Lung (tissue), 12 donors: Measurements from ENCODE around the gene PCSK1N. TPM values are rescaled to one million over a fixed set of nuclear protein-coding genes. Genes with fewer than 3 reads are reported as not detected.
"Not testable (repeated sequence)": the region's sequence is repeated elsewhere in the genome, so short reads cannot be mapped to it uniquely, and the experiment has no call there.

Experiments used
- ATAC-seq: fragments of 200-7000 bp; cut with Tn5 transposase; one replicate; pipeline ENCODE4 v1.9.1; 2020; ENCODE audit warnings: moderate number of reproducible peaks; ENCODE audit not compliant: insufficient read depth, low FRiP score
- DNase-seq, 3 donors: peaks; one replicate each; pipeline ENCODE4 v3.0.0-alpha.2; 2013 to 2017
- H3K27ac ChIP-seq, 2 donors: one replicate each; pipeline ENCODE4 v1.5.1; 2013; ENCODE audit warnings: mild to moderate bottlenecking in 2 of 2, moderate library complexity in 2 of 2, control low read depth in 1 of 2, inconsistent platforms in 1 of 2, low read depth in 1 of 2, low read length in 1 of 2
- H3K27me3 ChIP-seq, 3 donors: one replicate each; pipeline ENCODE4 v1.5.1; 2013; ENCODE audit warnings: low read length in 2 of 3; ENCODE audit not compliant: control insufficient read depth in 3 of 3, insufficient read depth in 3 of 3
- H3K36me3 ChIP-seq, 4 donors: one replicate each; pipeline ENCODE4 v1.5.1; 2013; ENCODE audit warnings: low read length in 4 of 4, mild to moderate bottlenecking in 1 of 4, moderate library complexity in 1 of 4; ENCODE audit not compliant: control insufficient read depth in 4 of 4, insufficient read depth in 4 of 4
- H3K4me1 ChIP-seq, 5 donors: one replicate each; pipeline ENCODE4 v1.5.1; 2013; ENCODE audit warnings: low read length in 5 of 5, mild to moderate bottlenecking in 2 of 5, moderate library complexity in 1 of 5; ENCODE audit not compliant: control insufficient read depth in 5 of 5, insufficient read depth in 5 of 5
- H3K4me3 ChIP-seq: one replicate; pipeline ENCODE4 v1.5.1; 2013; ENCODE audit warnings: mild to moderate bottlenecking, control low read depth, moderate library complexity
- H3K9ac ChIP-seq, 2 donors: one replicate each; pipeline ENCODE4 v1.5.1; 2013; ENCODE audit warnings: low read length in 2 of 2, control low read depth in 1 of 2; ENCODE audit not compliant: insufficient read depth in 1 of 2
- H3K9me3 ChIP-seq, 4 donors: one replicate each; pipeline ENCODE4 v1.5.1; 2013; ENCODE audit warnings: low read length in 3 of 4, mild to moderate bottlenecking in 1 of 4, moderate library complexity in 1 of 4; ENCODE audit not compliant: control insufficient read depth in 4 of 4, insufficient read depth in 3 of 4
- WGBS, 2 donors: extraction: QIAGEN DNeasy Blood & Tissue Kit; methylation state at CpG; one replicate each; pipeline ENCODE4 v1.1.7; 2013; 5-methylcytosine and 5-hydroxymethylcytosine counted together
- polyA plus RNA-seq, 2 donors: library from polyadenylated mRNA; stranded (reverse); fragments of 200-250 nt; gene quantifications; one replicate each; pipeline ENCODE4 v1.2.1, GENCODE V29; 2013
- total RNA-seq, 2 donors: library from RNA; depleted of rRNA in 1 of 2; stranded (reverse); fragments of >200 nt in 1 of 2; gene quantifications; one replicate each; pipeline ENCODE4 v1.2.1, GENCODE V29; 2014 to 2021
- TF ChIP-seq, protein P1 (sequence below): IDR thresholded peaks from 2 replicates; pipeline ENCODE4 v1.5.1; 2012; ENCODE audit warnings: mild to moderate bottlenecking; ENCODE audit errors: control extremely low read depth, extremely low read depth
- donor health status: control.
- donor health status: control.
- donor health status: Bipolar disorder and iron deficiency.
- donor health status: healthy.
- donor health status: DM: yes; HTN: yes; CAD: no.

PCSK1N gene
- total and polyA plus RNA-seq, 4 donors: 1.3 to 10.7 (median 2.5) TPM

DNA sequence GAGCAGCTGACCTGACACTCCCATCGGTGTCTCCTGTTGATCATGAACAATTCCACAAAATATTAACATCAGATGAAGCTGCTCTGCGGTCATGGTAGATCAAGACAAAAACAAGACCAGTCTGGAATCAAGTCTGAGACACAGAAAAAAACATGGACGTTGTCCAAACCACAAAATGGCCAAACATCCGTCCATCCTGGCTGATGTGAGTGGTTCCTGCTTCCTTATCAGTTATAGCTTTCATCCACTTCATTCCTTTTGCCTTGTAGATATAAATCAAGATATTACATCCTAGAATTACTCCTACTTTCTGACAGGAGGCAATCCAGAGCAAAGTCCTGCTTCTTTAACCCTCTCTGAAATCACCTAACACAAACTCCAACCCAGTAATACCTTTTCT is 28.8 kb upstream of the PCSK1N start:
- Histone ChIP-seq H3K4me3 (no peak overlapping the region), H3K9me3 (peaks cover 0 to 2% (median 0%) of the 10 kb centered on the region in 4 donors), H3K36me3 (no peaks in the 10 kb centered on the region), H3K27ac (no peak overlapping the region), H3K27me3 (no peaks in the 10 kb centered on the region), H3K4me1 (no peaks in the 10 kb centered on the region), H3K9ac (no peak overlapping the region)
- WGBS, 2 donors: 36 to 42% methylated on average over 4 of the region's 4 CpGs
- no peak for ATAC-seq
- TF ChIP-seq, protein P1, sequence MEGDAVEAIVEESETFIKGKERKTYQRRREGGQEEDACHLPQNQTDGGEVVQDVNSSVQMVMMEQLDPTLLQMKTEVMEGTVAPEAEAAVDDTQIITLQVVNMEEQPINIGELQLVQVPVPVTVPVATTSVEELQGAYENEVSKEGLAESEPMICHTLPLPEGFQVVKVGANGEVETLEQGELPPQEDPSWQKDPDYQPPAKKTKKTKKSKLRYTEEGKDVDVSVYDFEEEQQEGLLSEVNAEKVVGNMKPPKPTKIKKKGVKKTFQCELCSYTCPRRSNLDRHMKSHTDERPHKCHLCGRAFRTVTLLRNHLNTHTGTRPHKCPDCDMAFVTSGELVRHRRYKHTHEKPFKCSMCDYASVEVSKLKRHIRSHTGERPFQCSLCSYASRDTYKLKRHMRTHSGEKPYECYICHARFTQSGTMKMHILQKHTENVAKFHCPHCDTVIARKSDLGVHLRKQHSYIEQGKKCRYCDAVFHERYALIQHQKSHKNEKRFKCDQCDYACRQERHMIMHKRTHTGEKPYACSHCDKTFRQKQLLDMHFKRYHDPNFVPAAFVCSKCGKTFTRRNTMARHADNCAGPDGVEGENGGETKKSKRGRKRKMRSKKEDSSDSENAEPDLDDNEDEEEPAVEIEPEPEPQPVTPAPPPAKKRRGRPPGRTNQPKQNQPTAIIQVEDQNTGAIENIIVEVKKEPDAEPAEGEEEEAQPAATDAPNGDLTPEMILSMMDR: no peak
- peak in 2 of 3 donors; percentile 7 to 42 for DNase-seq

DNA sequence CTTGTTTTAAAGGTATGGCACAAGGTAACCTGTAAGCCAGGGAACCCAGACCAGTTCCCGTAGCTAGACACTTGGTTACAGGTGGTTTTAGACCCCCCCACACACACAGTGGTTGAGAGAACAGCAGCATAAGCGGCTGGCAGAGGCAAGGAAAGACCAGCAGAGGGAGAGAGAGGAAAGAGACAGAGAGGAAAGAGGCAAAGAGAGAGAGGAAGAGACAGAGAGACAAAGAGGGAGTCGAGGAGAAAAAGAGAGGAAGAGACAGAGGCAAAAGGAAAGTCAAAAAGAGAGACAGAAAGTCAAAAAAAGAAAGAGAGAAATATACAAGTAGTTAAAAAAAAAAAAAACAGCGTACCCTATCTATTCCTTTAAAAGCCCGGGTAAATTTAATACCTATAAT is 19.5 kb upstream of the PCSK1N start:
- H3K9me3 ChIP-seq: peaks cover 0 to 4% (median 0%) of the 10 kb centered on the region in 4 donors
- DNase-seq (no peak), ATAC-seq (no peak)
- H3K27ac ChIP-seq: no peak overlapping the region
- no peak overlapping the region for H3K4me3 ChIP-seq
- WGBS, 2 donors: 50 to 58% methylated on average over 5 of the region's 5 CpGs
- no peaks in the 10 kb centered on the region for H3K4me1 ChIP-seq
- TF ChIP-seq, protein P1: no peak
- peaks cover 0 to 4% (median 0%) of the 10 kb centered on the region in 3 donors for H3K27me3 ChIP-seq
- H3K9ac ChIP-seq: no peak overlapping the region
- no peaks in the 10 kb centered on the region for H3K36me3 ChIP-seq

GRCh38 chrX:48854121-48854804 is 18.9 kb upstream of the PCSK1N start:
- H3K9ac ChIP-seq, DNase-seq, H3K4me3 ChIP-seq, H3K9me3 ChIP-seq, ATAC-seq, H3K27ac ChIP-seq, H3K36me3 ChIP-seq, H3K4me1 ChIP-seq, H3K27me3 ChIP-seq: not testable (repeated sequence)
- 89 to 90% methylated on average over 12 of the region's 12 CpGs for WGBS, 2 donors

- H3K36me3 ChIP-seq, DNase-seq, H3K27ac ChIP-seq, H3K9me3 ChIP-seq, H3K4me3 ChIP-seq, H3K4me1 ChIP-seq, H3K9ac ChIP-seq, ATAC-seq, H3K27me3 ChIP-seq: not testable (repeated sequence)
Observed at GRCh38 chrX:48853494-48853893, 18.1 kb upstream of the PCSK1N start.
